ENCODE measurements around the gene CRMP1.
"Not testable (repeated sequence)": the region's sequence is repeated elsewhere in the genome, so short reads cannot be mapped to it uniquely, and the experiment has no call there.

CRMP1 gene

GRCh38 chr4:5816851-5817375 is 76.0 kb downstream of the CRMP1 start:
- DNase-seq = no peak

- no peak for DNase-seq
Measured at GRCh38 chr4:5816101-5816500, 76.8 kb downstream of the CRMP1 start.

- DNase-seq = no peak
Measured at GRCh38 chr4:5815641-5816040, 77.2 kb downstream of the CRMP1 start.

- no peak for DNase-seq
Measured at GRCh38 chr4:5814421-5814820, 78.5 kb downstream of the CRMP1 start.

GRCh38 chr4:5813882-5814255 is 79.0 kb downstream of the CRMP1 start:
- DNase-seq = no peak

GRCh38 chr4:5812506-5813229 is 80.2 kb downstream of the CRMP1 start:
- DNase-seq = peak in 1 of 2 experiments; percentile 71

- DNase-seq = not testable (repeated sequence)
Measured at GRCh38 chr4:5812057-5812456, 80.8 kb downstream of the CRMP1 start.

- DNase-seq = no peak
Measured at GRCh38 chr4:5810770-5811430, 82.0 kb downstream of the CRMP1 start.

- DNase-seq = no peak
Measured at GRCh38 chr4:5810151-5810550, 82.7 kb downstream of the CRMP1 start.

GRCh38 chr4:5809216-5809776 is 83.6 kb downstream of the CRMP1 start:
- DNase-seq = no peak

- DNase-seq = peak in 1 of 2 experiments; percentile 38
Measured at GRCh38 chr4:5808081-5808741, 84.7 kb downstream of the CRMP1 start.

GRCh38 chr4:5805270-5805669 is 87.6 kb downstream of the CRMP1 start:
- DNase-seq = no peak

- DNase-seq = no peak
Measured at GRCh38 chr4:5804656-5805055, 88.2 kb downstream of the CRMP1 start.

- DNase-seq = no peak
Measured at GRCh38 chr4:5802565-5802964, 90.3 kb downstream of the CRMP1 start.

GRCh38 chr4:5801696-5802095 is 91.2 kb downstream of the CRMP1 start:
- no peak for DNase-seq

GRCh38 chr4:5800496-5800895 is 92.4 kb downstream of the CRMP1 start:
- DNase-seq = no peak

- DNase-seq = no peak
Measured at GRCh38 chr4:5799406-5799805, 93.5 kb downstream of the CRMP1 start.

- no peak for DNase-seq
Measured at GRCh38 chr4:5798946-5799345, 93.9 kb downstream of the CRMP1 start.

- no peak for DNase-seq
Measured at GRCh38 chr4:5798462-5798861, 94.4 kb downstream of the CRMP1 start.

GRCh38 chr4:5797866-5798265 is 95.0 kb downstream of the CRMP1 start:
- DNase-seq = no peak

- no peak for DNase-seq
Measured at GRCh38 chr4:5796976-5797375, 95.9 kb downstream of the CRMP1 start.

- no peak for DNase-seq
Measured at GRCh38 chr4:5795580-5795979, 97.3 kb downstream of the CRMP1 start.

- DNase-seq = no peak
Measured at GRCh38 chr4:5793514-5793913, 99.4 kb downstream of the CRMP1 start.

GRCh38 chr4:5791654-5792053 is 101.2 kb downstream of the CRMP1 start:
- no peak for DNase-seq

All from NCI-H446 (cell line).